ENCODE results near the gene RNF41.

DNA sequence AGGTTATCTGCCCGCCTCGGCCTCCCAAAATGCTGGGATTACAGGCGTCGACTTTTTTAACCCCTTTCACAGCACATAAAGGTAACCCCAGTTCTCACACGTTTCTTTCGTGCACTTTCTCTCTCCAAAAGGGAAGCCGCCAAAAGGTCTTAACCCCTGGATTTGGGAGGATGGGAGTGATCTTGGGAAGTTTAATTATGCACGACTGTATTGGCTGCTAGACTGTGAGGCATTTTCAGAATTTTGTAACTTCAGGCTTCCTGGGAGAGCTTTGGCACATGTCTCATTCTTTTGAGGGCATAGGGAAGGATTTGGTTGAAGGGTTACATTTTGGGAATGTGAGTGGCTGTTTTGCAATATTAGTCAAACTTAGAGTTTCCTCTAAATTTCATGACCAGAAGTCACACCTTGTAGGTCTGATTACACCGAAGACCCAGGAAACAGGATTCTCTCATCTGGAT is 31.0 kb downstream of the RNF41 start:
- TF ChIP-seq, protein P1, sequence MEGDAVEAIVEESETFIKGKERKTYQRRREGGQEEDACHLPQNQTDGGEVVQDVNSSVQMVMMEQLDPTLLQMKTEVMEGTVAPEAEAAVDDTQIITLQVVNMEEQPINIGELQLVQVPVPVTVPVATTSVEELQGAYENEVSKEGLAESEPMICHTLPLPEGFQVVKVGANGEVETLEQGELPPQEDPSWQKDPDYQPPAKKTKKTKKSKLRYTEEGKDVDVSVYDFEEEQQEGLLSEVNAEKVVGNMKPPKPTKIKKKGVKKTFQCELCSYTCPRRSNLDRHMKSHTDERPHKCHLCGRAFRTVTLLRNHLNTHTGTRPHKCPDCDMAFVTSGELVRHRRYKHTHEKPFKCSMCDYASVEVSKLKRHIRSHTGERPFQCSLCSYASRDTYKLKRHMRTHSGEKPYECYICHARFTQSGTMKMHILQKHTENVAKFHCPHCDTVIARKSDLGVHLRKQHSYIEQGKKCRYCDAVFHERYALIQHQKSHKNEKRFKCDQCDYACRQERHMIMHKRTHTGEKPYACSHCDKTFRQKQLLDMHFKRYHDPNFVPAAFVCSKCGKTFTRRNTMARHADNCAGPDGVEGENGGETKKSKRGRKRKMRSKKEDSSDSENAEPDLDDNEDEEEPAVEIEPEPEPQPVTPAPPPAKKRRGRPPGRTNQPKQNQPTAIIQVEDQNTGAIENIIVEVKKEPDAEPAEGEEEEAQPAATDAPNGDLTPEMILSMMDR (IDR thresholded peaks at IDR 0.05; ENCODE audit: low read depth, low read length, poor library complexity, severe bottlenecking), result no peak
- TF ChIP-seq EZH2phosphoT487 (IDR thresholded peaks at IDR 0.05; ENCODE audit: borderline replicate concordance, low read length), result no peak
